Measurements from ENCODE around the gene NEMP1.

DNA sequence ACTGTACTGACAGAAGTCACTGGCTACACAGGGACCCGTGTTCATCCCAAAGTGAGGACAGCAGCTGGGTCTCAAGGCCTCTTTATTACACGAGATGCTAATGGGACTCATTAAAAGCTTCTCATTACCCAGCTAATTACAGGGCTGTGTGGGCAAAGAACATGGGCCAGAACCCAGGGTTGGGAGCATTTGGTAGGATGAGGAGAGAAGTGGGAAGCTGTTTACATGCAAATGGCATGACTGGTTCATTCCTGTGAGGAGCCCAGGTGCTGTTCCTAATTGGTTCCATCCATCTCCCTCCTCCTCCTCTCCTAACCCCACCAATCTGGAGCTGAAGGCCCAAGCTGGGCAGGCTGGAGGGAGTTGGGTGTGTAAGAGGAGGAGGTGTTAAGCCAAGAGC, 53.4 kb downstream of the NEMP1 start:
- TF ChIP-seq, protein P1, sequence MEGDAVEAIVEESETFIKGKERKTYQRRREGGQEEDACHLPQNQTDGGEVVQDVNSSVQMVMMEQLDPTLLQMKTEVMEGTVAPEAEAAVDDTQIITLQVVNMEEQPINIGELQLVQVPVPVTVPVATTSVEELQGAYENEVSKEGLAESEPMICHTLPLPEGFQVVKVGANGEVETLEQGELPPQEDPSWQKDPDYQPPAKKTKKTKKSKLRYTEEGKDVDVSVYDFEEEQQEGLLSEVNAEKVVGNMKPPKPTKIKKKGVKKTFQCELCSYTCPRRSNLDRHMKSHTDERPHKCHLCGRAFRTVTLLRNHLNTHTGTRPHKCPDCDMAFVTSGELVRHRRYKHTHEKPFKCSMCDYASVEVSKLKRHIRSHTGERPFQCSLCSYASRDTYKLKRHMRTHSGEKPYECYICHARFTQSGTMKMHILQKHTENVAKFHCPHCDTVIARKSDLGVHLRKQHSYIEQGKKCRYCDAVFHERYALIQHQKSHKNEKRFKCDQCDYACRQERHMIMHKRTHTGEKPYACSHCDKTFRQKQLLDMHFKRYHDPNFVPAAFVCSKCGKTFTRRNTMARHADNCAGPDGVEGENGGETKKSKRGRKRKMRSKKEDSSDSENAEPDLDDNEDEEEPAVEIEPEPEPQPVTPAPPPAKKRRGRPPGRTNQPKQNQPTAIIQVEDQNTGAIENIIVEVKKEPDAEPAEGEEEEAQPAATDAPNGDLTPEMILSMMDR (IDR thresholded peaks at IDR 0.05), result no peak
- TF ChIP-seq POLR2AphosphoS5 (IDR thresholded peaks at IDR 0.05), result no peak
- no peak for TF ChIP-seq POLR2A (IDR thresholded peaks at IDR 0.05)
- TF ChIP-seq EP300 (IDR thresholded peaks at IDR 0.05), result no peak
